SK-N-MC (cell line): ENCODE data around the gene ZNF423.

ENCODE experiments used
- EZH2 ChIP-seq: fragments of 200-600 bp; sonication (generic); IDR thresholded peaks from one replicate; pipeline ENCODE4 v1.6.1; 2017; ENCODE audit warnings: antibody characterized with exemption
- FOXP2 ChIP-seq: optimal IDR thresholded peaks from 2 replicates; pipeline ENCODE3; 2011; ENCODE audit warnings: mild to moderate bottlenecking, moderate library complexity; ENCODE audit not compliant: insufficient read depth; ENCODE audit errors: extremely low read length, control extremely low read depth
- POLR2AphosphoS5 ChIP-seq: IDR thresholded peaks from 2 replicates; pipeline ENCODE4 v1.6.1; 2012; ENCODE audit warnings: mild to moderate bottlenecking, low read depth, low read length, borderline replicate concordance

- TF ChIP-seq EZH2 (no peak), POLR2AphosphoS5 (no peak), FOXP2 (no peak)
Observed at GRCh38 chr16:49740256-49740655, 115.7 kb downstream of the ZNF423 start.
